ENCODE measurements around the gene RNF144A.

RNF144A gene

GRCh38 chr2:6879011-6879410 lies 38.2 kb upstream of the RNF144A start:
- in situ Hi-C loops (cut with MboI; ENCODE audit: low sequenced_read_pairs, unreplicated experiment), result no loop called here
- no peak for TF ChIP-seq CTCF (IDR thresholded peaks at IDR 0.05; ENCODE audit: borderline replicate concordance, control extremely low read depth, extremely low read depth, insufficient read depth, missing control alignments)
- no peak for DNase-seq (ENCODE audit: low spot score)

GRCh38 chr2:6880200-6880733 lies 36.9 kb upstream of the RNF144A start:
- no peak for DNase-seq (ENCODE audit: low spot score)
- no peak for TF ChIP-seq CTCF (IDR thresholded peaks at IDR 0.05; ENCODE audit: borderline replicate concordance, control extremely low read depth, extremely low read depth, insufficient read depth, missing control alignments)
- in situ Hi-C loops (cut with MboI; ENCODE audit: low sequenced_read_pairs, unreplicated experiment), result no loop called here

GRCh38 chr2:6881046-6881445 lies 36.2 kb upstream of the RNF144A start:
- in situ Hi-C loops (cut with MboI; ENCODE audit: low sequenced_read_pairs, unreplicated experiment), result no loop called here
- no peak for TF ChIP-seq CTCF (IDR thresholded peaks at IDR 0.05; ENCODE audit: borderline replicate concordance, control extremely low read depth, extremely low read depth, insufficient read depth, missing control alignments)

GRCh38 chr2:6881516-6881915 lies 35.7 kb upstream of the RNF144A start:
- TF ChIP-seq CTCF (IDR thresholded peaks at IDR 0.05; ENCODE audit: borderline replicate concordance, control extremely low read depth, extremely low read depth, insufficient read depth, missing control alignments), result no peak
- DNase-seq (ENCODE audit: low spot score), result no peak
- in situ Hi-C loops (cut with MboI; ENCODE audit: low sequenced_read_pairs, unreplicated experiment), result no loop called here

More at GRCh38 chr2:6881046-6881445, 36.2 kb upstream of the RNF144A start:
- DNase-seq (ENCODE audit: low spot score), result no peak

GRCh38 chr2:6883448-6884122 lies 33.6 kb upstream of the RNF144A start:
- in situ Hi-C loops (cut with MboI; ENCODE audit: low sequenced_read_pairs, unreplicated experiment), result no loop called here
- no peak for DNase-seq (ENCODE audit: low spot score)
- no peak for TF ChIP-seq CTCF (IDR thresholded peaks at IDR 0.05; ENCODE audit: borderline replicate concordance, control extremely low read depth, extremely low read depth, insufficient read depth, missing control alignments)

- no peak for TF ChIP-seq CTCF (IDR thresholded peaks at IDR 0.05; ENCODE audit: borderline replicate concordance, control extremely low read depth, extremely low read depth, insufficient read depth, missing control alignments)
- DNase-seq (ENCODE audit: low spot score), result no peak
- in situ Hi-C loops (cut with MboI; ENCODE audit: low sequenced_read_pairs, unreplicated experiment), result no loop called here
Observed at GRCh38 chr2:6885551-6885950, 31.7 kb upstream of the RNF144A start.

Data from GM13976 (cell line).